K562 (cell line): ENCODE measurements around the gene KCNH3. TPM values are rescaled to one million over a fixed set of nuclear protein-coding genes. Genes with fewer than 3 reads are reported as not detected.

Source experiments
- ATAC-seq: fragments of 200-7000 bp; cut with Tn5 transposase; 3 replicates; pipeline ENCODE4 v1.9.1; 2020; ENCODE audit warnings: moderate library complexity
- BruUV-seq: library from RNA; stranded (reverse); fragments of 400-500 nt; replicated peaks from 2 replicates; lab custom pipeline; 2021; lab: Mats Ljungman, UMichigan
- CTCF ChIA-PET: fragments of 300-600 bp; formaldehyde crosslinking; extraction: SDS; loops from one replicate; lab custom pipeline; 2021; ENCODE audit warnings: low intra/inter-chr PET ratio; lab: Yijun Ruan, JAX
- POLR2A ChIA-PET: fragments of 300-600, 350-650 bp; sonication (Branson Sonifier 250); formaldehyde crosslinking; extraction: SDS; loops from one replicate; lab custom pipeline; 2021; ENCODE audit warnings: antibody characterized with exemption, inconsistent platforms; lab: Yijun Ruan, JAX
- DNase-seq, 4 experiments: peaks; one replicate each; pipeline versions ENCODE4 v3.0.0 to v3.0.0-alpha.2; 2011 to 2018; ENCODE audit warnings: low spot score in 3 of 4, mixed read lengths in 3 of 4; ENCODE audit errors: extremely low read depth in 1 of 4
- FAIRE-seq: peaks from 2 replicates; lab custom pipeline; 2011; peaks lifted over from hg19 to GRCh38; lab: Jason Lieb, UNC
- H2AFZ ChIP-seq: 2 replicates; pipeline ENCODE4 v1.6.0; 2011; ENCODE audit warnings: low read depth, low read length, control low read depth, inconsistent platforms
- H3K27ac ChIP-seq: fragments of 200-600 bp; 3 replicates; pipeline ENCODE4 v1.8.0; 2011; ENCODE audit warnings: low read depth, mild to moderate bottlenecking, control low read depth, inconsistent platforms, low read length, moderate library complexity, mixed read lengths; ENCODE audit errors: extremely low read depth
- H3K27me3 ChIP-seq, 2 experiments: fragments of 300-600 bp in 1 of 2; 2 replicates in 1 of 2; 3 replicates in 1 of 2; pipeline versions ENCODE4 v1.6.0 to v1.8.0; 2011; ENCODE audit warnings: inconsistent platforms in 2 of 2, low read length in 2 of 2, mild to moderate bottlenecking in 1 of 2, mixed read lengths in 1 of 2, moderate library complexity in 1 of 2; ENCODE audit not compliant: control insufficient read depth in 2 of 2, insufficient read depth in 2 of 2
- H3K36me3 ChIP-seq: fragments of 300-600 bp; 3 replicates; pipeline ENCODE4 v1.8.0; 2011; ENCODE audit warnings: mild to moderate bottlenecking, low read length, inconsistent platforms; ENCODE audit not compliant: control insufficient read depth, insufficient read depth
- H3K4me1 ChIP-seq, 2 experiments: fragments of 200-600 bp in 1 of 2; replicated peaks in 1 of 2; 2 replicates in 1 of 2; 3 replicates in 1 of 2; pipeline versions ENCODE4 v1.5.1 to v1.8.0; 2011; ENCODE audit warnings: inconsistent platforms in 2 of 2, low read length in 2 of 2, mild to moderate bottlenecking in 1 of 2, mixed read lengths in 1 of 2, moderate library complexity in 1 of 2; ENCODE audit not compliant: control insufficient read depth in 2 of 2, insufficient read depth in 2 of 2
- H3K4me2 ChIP-seq: 2 replicates; pipeline ENCODE4 v1.6.1; 2011; ENCODE audit warnings: low read length, control low read depth, inconsistent platforms, mixed read lengths; ENCODE audit not compliant: insufficient read depth
- H3K4me3 ChIP-seq: fragments of 200-600 bp; sonication (generic), shearing (Covaris generic); 2 replicates; pipeline ENCODE4 v1.5.1; 2016; ENCODE audit warnings: control low read depth, inconsistent platforms
- H3K79me2 ChIP-seq: fragments of 200-600 bp; 3 replicates; pipeline ENCODE4 v1.8.0; 2011; ENCODE audit warnings: low read length, inconsistent platforms; ENCODE audit not compliant: control insufficient read depth, insufficient read depth
- H3K9ac ChIP-seq, 2 experiments: 2 replicates each; pipeline versions ENCODE4 v1.6.0 to v1.6.1; 2011; ENCODE audit warnings: low read depth in 2 of 2, low read length in 2 of 2, control low read depth in 1 of 2, inconsistent platforms in 1 of 2, mild to moderate bottlenecking in 1 of 2, mixed read lengths in 1 of 2; ENCODE audit not compliant: insufficient read depth in 1 of 2
- H3K9me1 ChIP-seq: one replicate; pipeline ENCODE4 v1.6.0; 2011; ENCODE audit warnings: inconsistent platforms, mild to moderate bottlenecking, low read length, moderate library complexity; ENCODE audit not compliant: control insufficient read depth, insufficient read depth
- H3K9me3 ChIP-seq: replicated peaks from 2 replicates; pipeline ENCODE4 v1.5.1; 2011; ENCODE audit warnings: low read depth, low read length, inconsistent platforms; ENCODE audit not compliant: control insufficient read depth, insufficient read depth
- H4K20me1 ChIP-seq: replicated peaks from 2 replicates; pipeline ENCODE4 v1.6.1; 2011; ENCODE audit warnings: low read length, inconsistent platforms, mixed read lengths; ENCODE audit not compliant: control insufficient read depth, insufficient read depth
- CBFA2T3 ChIP-seq: fragments of 450-650 bp; IDR thresholded peaks from 2 replicates; pipeline ENCODE4 v1.6.1; 2017
- DPF2 ChIP-seq: fragments of 450-650 bp; IDR thresholded peaks from 2 replicates; pipeline ENCODE4 v1.6.1; 2016
- E2F4 ChIP-seq: sonication (generic); formaldehyde crosslinking; IDR thresholded peaks from 2 replicates; pipeline ENCODE4 v1.8.0; 2022; ENCODE audit warnings: mild to moderate bottlenecking, low read depth, missing genetic modification reagents
- KAT7 ChIP-seq: sonication (generic); formaldehyde crosslinking; IDR thresholded peaks from 2 replicates; pipeline ENCODE4 v1.8.0; 2022; ENCODE audit warnings: missing genetic modification reagents, mild to moderate bottlenecking, borderline replicate concordance
- NEUROD1 ChIP-seq: fragments of 150-350 bp; IDR thresholded peaks from 2 replicates; pipeline ENCODE4 v1.6.1; 2014; ENCODE audit warnings: borderline replicate concordance, low read length, low read depth; ENCODE audit not compliant: partially characterized antibody
- NUFIP1 ChIP-seq: fragments of 450-650 bp; IDR thresholded peaks from 2 replicates; pipeline ENCODE4 v1.6.1; 2018; ENCODE audit not compliant: partially characterized antibody
- SREBF1 ChIP-seq: fragments of 150-350 bp; IDR thresholded peaks from 2 replicates; pipeline ENCODE4 v1.6.1; 2014; ENCODE audit warnings: antibody characterized with exemption, low read depth, low read length, borderline replicate concordance
- TAF7 ChIP-seq: fragments of 450-650 bp; IDR thresholded peaks from 2 replicates; pipeline ENCODE4 v1.6.1; 2016; ENCODE audit warnings: missing genetic modification characterization, missing compliant biosample characterization
- TRIM24 ChIP-seq, 2 experiments: fragments of 450-650 bp; IDR thresholded peaks; 2 replicates each; pipeline ENCODE4 v1.6.1; 2016
- ZBTB1 ChIP-seq: sonication (generic); formaldehyde crosslinking; IDR thresholded peaks from 2 replicates; pipeline ENCODE4 v1.8.1; 2023; ENCODE audit warnings: missing genetic modification reagents, low read depth, mild to moderate bottlenecking, borderline replicate concordance
- ZBTB8A ChIP-seq: fragments of 450-650 bp; IDR thresholded peaks from 2 replicates; pipeline ENCODE4 v1.6.1; 2018; ENCODE audit warnings: mild to moderate bottlenecking, moderate library complexity; ENCODE audit not compliant: partially characterized antibody
- WGBS: fragments of 100-300 bp; shearing (Covaris generic); methylation state at CpG from one replicate; pipeline ENCODE4 v1.1.6; 2016; ENCODE audit warnings: low coverage, mixed read lengths; ENCODE audit not compliant: insufficient coverage; ENCODE audit errors: missing lambda C conversion rate; 5-methylcytosine and 5-hydroxymethylcytosine counted together
- in situ Hi-C: fragments of 300-500 bp; cut with MboI; formaldehyde crosslinking; loops from 4 replicates; pipeline ENCODE4 v1.15.0; 2018; ENCODE audit warnings: inconsistent platforms, mixed read lengths
- intact Hi-C: fragments of 100-400 bp; cut with micrococcal nuclease; formaldehyde crosslinking; loops from 2 replicates; pipeline ENCODE4 v1.14.2; 2022
- polyA plus RNA-seq, 8 experiments: library from polyadenylated mRNA; depleted of rRNA in 4 of 8; stranded (reverse) in 5 of 8; unstranded in 3 of 8; fragments of >200 nt; fragmentation: Nextera tagmentation in 2 of 8; fragmentation: Illumina TruSeq in 1 of 8; extraction: Ambion mirVana in 2 of 8; extraction: Trizol in 1 of 8; gene quantifications; 2 replicates each; pipeline versions ENCODE4 v1.2.1 to v1.2.3, GENCODE V29; 2011 to 2014; ENCODE audit warnings: inconsistent platforms in 1 of 8, missing spikeins in 1 of 8
- total RNA-seq, 7 experiments: library from RNA; depleted of rRNA in 6 of 7; stranded (reverse); fragments of >200 nt in 6 of 7; fragmentation: Illumina TruSeq in 2 of 7; extraction: Trizol in 2 of 7; gene quantifications; 2 replicates each; pipeline versions ENCODE4 v1.2.1 to v1.2.3, GENCODE V29; 2011 to 2021; ENCODE audit warnings: low replicate concordance in 1 of 7
- TF ChIP-seq, protein P1 (sequence below): sonication (generic); formaldehyde crosslinking; IDR thresholded peaks from 2 replicates; pipeline ENCODE4 v1.8.0; 2022; ENCODE audit warnings: missing genetic modification reagents, mild to moderate bottlenecking, borderline replicate concordance

KCNH3 gene
- total and polyA plus RNA-seq, 9 of the 15 experiments (the other 6 are each of a cell fraction or from before 2014, with no cell fraction given), result 0.01 to 0.09 TPM; not detected in 7

DNA sequence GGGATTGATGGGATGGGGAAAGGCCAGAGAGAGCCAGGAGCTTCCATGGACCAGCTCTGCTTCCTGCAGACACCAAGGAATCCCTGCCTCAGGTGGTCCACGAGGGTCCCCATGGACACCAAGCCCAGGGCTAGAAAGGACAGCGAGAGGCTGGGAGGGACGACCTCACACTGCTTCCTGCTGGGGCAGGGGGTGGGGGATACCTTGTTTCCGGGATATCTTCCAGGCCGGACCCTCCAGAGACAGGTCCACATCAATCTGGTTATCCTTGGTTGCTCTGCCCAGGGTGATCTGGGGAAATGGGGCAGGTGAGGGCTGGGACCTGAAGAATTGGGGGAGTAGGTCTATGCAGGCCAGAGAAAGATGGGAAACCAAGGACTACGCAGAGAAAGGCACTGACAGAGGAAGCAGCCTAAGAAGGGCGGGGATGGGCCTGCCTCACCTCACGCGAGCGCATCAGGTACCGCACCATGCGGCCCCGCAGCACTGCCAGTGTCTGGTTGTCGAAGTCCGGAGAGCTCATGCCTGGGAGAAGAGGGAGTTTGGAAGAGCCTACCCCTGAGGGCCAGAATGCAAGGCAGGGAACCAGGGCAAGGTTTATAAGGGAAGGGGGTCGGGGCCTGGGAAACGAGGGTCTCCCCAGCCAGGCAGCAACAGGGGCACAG, 20.3 kb downstream of the KCNH3 start:
- no peaks in the 10 kb centered on the region; a peak in 1 of 5 replicates for H3K27me3 ChIP-seq
- ChIA-PET POLR2A (interaction anchor here (1.4 to 2.1 kb wide), 3 partner anchors 8 to 145 kb away, joined by 4 to 8 read pairs (median 6); partner anchors contain the start of gene MCRS1), CTCF (interaction anchor here (0.7 kb wide), 1 partner anchor 45 kb away, joined by 3 read pairs; no protein-coding TSS in a partner anchor)
- no peak overlapping the region for H3K4me3 ChIP-seq
- intact Hi-C loops, result no loop called here
- FAIRE-seq, result no peak
- no peaks in the 10 kb centered on the region for H3K9me1 ChIP-seq
- H3K9me3 ChIP-seq, result no peaks in the 10 kb centered on the region
- WGBS, result 89% methylated on average over 15 of the region's 17 CpGs
- peaks cover 0 to 18% of the 10 kb centered on the region in 2 experiments; a peak in 1 of 5 replicates for H3K4me1 ChIP-seq
- H3K79me2 ChIP-seq, result no peaks in the 10 kb centered on the region
- in situ Hi-C loops, result no loop called here
- no peak for ATAC-seq
- no peak overlapping the region for H3K4me2 ChIP-seq
- TF ChIP-seq, protein P1, sequence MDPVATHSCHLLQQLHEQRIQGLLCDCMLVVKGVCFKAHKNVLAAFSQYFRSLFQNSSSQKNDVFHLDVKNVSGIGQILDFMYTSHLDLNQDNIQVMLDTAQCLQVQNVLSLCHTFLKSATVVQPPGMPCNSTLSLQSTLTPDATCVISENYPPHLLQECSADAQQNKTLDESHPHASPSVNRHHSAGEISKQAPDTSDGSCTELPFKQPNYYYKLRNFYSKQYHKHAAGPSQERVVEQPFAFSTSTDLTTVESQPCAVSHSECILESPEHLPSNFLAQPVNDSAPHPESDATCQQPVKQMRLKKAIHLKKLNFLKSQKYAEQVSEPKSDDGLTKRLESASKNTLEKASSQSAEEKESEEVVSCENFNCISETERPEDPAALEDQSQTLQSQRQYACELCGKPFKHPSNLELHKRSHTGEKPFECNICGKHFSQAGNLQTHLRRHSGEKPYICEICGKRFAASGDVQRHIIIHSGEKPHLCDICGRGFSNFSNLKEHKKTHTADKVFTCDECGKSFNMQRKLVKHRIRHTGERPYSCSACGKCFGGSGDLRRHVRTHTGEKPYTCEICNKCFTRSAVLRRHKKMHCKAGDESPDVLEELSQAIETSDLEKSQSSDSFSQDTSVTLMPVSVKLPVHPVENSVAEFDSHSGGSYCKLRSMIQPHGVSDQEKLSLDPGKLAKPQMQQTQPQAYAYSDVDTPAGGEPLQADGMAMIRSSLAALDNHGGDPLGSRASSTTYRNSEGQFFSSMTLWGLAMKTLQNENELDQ, result no peak
- TF ChIP-seq TAF7 (tag) (no peak), SREBF1 (no peak), DPF2 (no peak), TRIM24 (IDR thresholded peaks at IDR 0.05) (no peak), ZBTB1 (CRISPR knock-in tag) (no peak), KAT7 (CRISPR knock-in tag) (no peak), NUFIP1 (no peak), E2F4 (no peak), NEUROD1 (no peak), CBFA2T3 (no peak), ZBTB8A (no peak)
- TF ChIP-seq, all 486 proteins: peak for 0
- Histone ChIP-seq H3K36me3 (peaks cover 72% of the 10 kb centered on the region; the same call in 2 of the 3 replicates), H3K9ac (no peak overlapping the region), H4K20me1 (no peaks in the 10 kb centered on the region), H2AFZ (no peak overlapping the region), H3K27ac (no peak overlapping the region)
- no TSS peak for BruUV-seq
- DNase-seq, result no peak
